Measurements from ENCODE around the gene ITGA1.

Gene ITGA1

DNA sequence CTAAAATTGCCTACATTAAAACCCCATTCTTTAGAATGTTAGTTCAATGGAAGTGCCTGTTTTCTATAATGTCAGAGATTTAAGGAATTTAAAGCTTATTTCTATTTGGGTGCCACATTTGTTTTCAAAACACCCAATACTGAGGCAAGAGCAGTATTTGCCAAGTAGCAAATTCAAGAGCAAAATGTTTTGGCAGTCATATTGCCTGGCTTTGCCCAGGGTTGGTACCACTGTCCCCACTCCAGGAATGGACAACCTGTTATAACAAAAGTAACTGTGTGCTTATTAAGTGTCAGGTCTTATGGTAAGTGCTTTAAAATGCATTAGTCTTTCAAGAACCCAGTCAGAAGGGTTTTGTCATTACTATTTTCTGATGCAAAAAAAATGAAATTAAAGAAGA is 19.3 kb downstream of the ITGA1 start:
- H3K27ac ChIP-seq = no peak overlapping the region
- no peak for TF ChIP-seq ZFX (IDR thresholded peaks at IDR 0.05)
- TF ChIP-seq, protein P1, sequence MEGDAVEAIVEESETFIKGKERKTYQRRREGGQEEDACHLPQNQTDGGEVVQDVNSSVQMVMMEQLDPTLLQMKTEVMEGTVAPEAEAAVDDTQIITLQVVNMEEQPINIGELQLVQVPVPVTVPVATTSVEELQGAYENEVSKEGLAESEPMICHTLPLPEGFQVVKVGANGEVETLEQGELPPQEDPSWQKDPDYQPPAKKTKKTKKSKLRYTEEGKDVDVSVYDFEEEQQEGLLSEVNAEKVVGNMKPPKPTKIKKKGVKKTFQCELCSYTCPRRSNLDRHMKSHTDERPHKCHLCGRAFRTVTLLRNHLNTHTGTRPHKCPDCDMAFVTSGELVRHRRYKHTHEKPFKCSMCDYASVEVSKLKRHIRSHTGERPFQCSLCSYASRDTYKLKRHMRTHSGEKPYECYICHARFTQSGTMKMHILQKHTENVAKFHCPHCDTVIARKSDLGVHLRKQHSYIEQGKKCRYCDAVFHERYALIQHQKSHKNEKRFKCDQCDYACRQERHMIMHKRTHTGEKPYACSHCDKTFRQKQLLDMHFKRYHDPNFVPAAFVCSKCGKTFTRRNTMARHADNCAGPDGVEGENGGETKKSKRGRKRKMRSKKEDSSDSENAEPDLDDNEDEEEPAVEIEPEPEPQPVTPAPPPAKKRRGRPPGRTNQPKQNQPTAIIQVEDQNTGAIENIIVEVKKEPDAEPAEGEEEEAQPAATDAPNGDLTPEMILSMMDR (conservative IDR thresholded peaks at IDR 0.05) = no peak

DNA sequence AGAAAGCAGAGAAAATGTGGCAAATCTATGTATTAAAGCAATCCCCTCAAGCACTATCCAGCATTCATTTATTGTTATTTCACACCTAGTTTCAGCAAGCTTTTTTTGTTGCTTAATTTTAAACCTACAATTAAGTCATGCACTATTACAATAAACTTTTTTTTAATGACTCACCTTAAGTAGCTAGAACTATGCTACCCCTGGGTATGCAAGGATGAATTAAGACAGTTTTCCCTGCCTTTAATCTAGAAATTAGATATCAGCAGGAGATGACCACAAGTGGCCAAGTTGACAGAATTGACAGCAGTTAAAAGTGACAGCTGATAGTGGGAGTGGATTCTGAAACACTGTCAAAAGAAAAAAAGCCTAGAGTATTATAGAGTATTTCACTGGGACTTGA is 20.0 kb downstream of the ITGA1 start:
- TF ChIP-seq, protein P1 (conservative IDR thresholded peaks at IDR 0.05) = no peak
- no peak for TF ChIP-seq ZFX (IDR thresholded peaks at IDR 0.05)

DNA sequence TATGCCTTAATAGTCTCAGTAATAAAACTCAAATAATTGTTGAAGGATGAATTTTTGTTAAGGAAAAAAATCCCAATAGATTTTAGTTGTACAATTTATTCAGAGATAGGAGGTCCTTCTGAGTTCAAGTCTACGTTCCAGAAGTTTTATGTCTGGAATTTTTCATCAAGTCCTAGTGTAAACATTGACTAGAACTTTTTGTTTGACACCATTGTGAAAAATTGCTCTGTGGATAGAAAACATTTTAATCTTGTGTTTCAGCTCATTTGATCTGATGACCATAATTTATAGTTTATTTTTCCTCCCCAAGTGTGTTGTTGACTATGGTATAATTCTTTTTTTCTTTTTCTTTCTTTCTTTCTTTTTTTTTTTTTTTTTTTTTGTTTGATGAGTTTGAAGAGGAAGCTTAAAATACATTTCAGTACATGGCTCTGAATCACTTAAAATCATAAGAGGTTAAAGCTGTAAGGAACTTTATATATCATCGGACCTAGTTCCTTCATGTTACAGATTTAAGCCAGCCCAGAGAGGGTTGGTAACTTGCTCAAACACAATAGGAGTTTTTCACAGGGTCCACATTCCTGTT is 20.7 kb downstream of the ITGA1 start:
- H3K27ac ChIP-seq = no peak overlapping the region
- no peak for TF ChIP-seq ZFX (IDR thresholded peaks at IDR 0.05)
- TF ChIP-seq, protein P1 (conservative IDR thresholded peaks at IDR 0.05) = no peak

More for the DNA sequence above, 20.0 kb downstream of the ITGA1 start:
- H3K27ac ChIP-seq = no peak overlapping the region

DNA sequence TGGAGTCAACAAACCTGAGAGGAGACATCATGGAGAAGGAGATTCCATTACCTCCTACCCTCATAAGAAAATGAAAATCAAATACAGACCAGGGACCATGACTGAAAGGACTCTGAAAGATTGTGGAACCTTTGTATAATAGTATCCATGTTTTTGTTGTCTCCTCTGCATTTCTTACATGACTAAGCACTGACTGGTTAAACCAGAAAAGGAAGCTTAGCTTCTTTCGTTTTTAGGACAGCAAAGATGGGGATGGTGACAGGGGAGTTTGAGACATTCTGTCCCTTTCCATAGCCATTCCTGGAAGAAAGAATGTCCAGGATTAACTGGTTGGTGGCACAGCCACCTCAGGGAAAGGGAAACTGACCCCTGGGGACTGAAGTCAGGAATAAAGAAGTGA is 22.2 kb downstream of the ITGA1 start:
- H3K27ac ChIP-seq = no peak overlapping the region
- no peak for TF ChIP-seq ZFX (IDR thresholded peaks at IDR 0.05)
- TF ChIP-seq, protein P1 (conservative IDR thresholded peaks at IDR 0.05) = no peak

DNA sequence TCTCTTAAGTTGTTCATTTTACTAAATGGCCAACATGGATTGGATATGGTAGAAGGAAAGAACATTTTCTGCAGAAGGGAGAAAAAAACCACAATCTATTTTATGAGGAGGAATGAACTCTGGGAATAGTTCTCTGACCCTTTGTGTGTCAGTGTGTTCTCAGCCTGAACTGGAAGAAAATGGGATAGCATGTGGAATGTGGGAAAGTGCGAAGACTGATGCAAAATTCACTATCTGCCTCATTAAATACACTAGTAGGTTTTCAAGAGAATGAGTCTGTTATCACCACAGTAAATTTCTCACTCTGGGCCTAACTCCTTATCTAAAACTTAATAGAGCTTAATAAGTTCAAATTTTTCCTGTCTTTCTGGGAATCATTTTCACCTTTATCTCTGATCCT is 22.7 kb downstream of the ITGA1 start:
- TF ChIP-seq ZFX (IDR thresholded peaks at IDR 0.05) = no peak
- TF ChIP-seq, protein P1 (conservative IDR thresholded peaks at IDR 0.05) = no peak
- H3K27ac ChIP-seq = no peak overlapping the region

DNA sequence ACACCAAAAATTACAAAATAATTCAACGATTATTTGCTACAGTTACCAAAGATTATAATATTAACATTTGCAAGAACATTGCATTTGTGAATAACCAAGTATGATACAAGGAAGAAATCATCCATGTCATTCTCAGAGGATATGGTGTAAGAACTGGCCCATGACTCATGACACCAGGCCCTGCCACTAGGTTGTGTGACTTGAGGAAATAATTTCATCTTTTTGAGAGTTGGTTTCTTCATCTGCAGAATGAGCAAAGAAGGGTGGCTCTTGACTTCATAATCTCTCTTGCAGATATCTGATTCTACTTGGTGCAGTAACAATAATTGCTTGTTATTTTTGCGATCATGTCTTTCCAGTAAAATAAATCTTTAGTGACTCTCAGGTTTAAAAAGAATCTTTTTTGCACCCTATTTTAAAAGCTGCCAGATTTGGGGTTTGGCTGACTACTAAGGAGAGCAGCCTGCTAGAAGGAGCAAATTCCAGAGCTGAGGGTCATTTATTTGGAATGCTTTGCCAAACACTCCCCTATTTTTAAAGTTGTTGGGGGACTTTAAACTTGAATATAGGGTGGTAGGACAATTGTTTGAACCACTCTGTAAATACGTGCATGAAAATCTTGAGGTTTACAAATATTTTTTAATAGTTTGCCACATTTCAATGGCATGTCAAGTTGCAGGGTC is 23.5 kb downstream of the ITGA1 start:
- H3K27ac ChIP-seq = no peak overlapping the region
- TF ChIP-seq, protein P1 (conservative IDR thresholded peaks at IDR 0.05) = no peak

DNA sequence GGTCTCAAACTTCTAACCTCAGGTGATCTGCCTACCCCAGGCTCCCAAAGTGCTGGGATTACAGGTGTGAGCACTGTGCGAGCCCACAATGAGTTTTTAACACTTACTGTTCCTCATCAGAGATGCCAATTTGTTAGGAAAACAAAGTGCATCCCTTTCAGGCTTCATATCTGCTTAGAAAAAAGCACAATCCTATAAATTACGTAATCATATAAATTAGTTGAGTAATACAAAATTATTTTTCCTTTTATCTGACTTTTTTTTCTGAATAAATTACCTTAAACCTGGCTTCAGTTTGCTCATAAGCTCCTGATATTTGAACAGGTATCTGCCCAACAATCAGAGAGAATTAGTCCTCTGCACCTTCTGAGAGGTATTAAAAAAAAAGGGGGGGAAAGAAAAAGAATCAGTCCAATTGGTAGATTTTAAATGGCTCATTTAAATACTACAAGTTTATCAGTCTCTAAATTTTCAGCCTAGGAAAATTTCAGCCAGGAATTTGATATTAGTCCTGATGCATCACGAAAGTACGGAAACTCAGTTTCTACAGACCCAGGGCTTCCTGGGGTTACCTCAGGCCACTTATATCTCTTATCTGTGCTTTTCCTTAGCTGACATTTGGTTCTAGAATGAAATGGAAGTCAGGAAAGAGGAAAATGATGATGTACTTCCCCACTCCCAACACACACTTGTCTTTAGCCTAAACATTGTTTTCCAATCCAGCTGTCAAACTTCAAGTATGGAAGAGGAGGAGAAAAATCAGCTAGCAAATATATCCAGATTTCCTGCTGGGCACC is 26.8 kb downstream of the ITGA1 start:
- no peak for TF ChIP-seq ZFX (IDR thresholded peaks at IDR 0.05)
- TF ChIP-seq, protein P1 (conservative IDR thresholded peaks at IDR 0.05) = no peak

More for the DNA sequence above, 26.8 kb downstream of the ITGA1 start:
- no peak overlapping the region for H3K27ac ChIP-seq
